K562 (cell line): Measurements from ENCODE around the gene IRS2. TPM values are rescaled to one million over a fixed set of nuclear protein-coding genes. Genes with fewer than 3 reads are reported as not detected.

Experiments
- ATAC-seq: fragments of 200-7000 bp; cut with Tn5 transposase; 3 replicates; pipeline ENCODE4 v1.9.1; 2020; ENCODE audit warnings: moderate library complexity
- BruUV-seq: library from RNA; stranded (reverse); fragments of 400-500 nt; replicated peaks from 2 replicates; lab custom pipeline; 2021; lab: Mats Ljungman, UMichigan
- CTCF ChIA-PET: fragments of 300-600 bp; formaldehyde crosslinking; extraction: SDS; loops from one replicate; lab custom pipeline; 2021; ENCODE audit warnings: low intra/inter-chr PET ratio; lab: Yijun Ruan, JAX
- POLR2A ChIA-PET: fragments of 300-600, 350-650 bp; sonication (Branson Sonifier 250); formaldehyde crosslinking; extraction: SDS; loops from one replicate; lab custom pipeline; 2021; ENCODE audit warnings: antibody characterized with exemption, inconsistent platforms; lab: Yijun Ruan, JAX
- DNase-seq, 4 experiments: peaks; one replicate each; pipeline versions ENCODE4 v3.0.0 to v3.0.0-alpha.2; 2011 to 2018; ENCODE audit warnings: low spot score in 3 of 4, mixed read lengths in 3 of 4; ENCODE audit errors: extremely low read depth in 1 of 4
- FAIRE-seq: peaks from 2 replicates; lab custom pipeline; 2011; peaks lifted over from hg19 to GRCh38; lab: Jason Lieb, UNC
- H2AFZ ChIP-seq: 2 replicates; pipeline ENCODE4 v1.6.0; 2011; ENCODE audit warnings: low read depth, low read length, control low read depth, inconsistent platforms
- H3K27ac ChIP-seq: fragments of 200-600 bp; 3 replicates; pipeline ENCODE4 v1.8.0; 2011; ENCODE audit warnings: low read depth, mild to moderate bottlenecking, control low read depth, inconsistent platforms, low read length, moderate library complexity, mixed read lengths; ENCODE audit errors: extremely low read depth
- H3K27me3 ChIP-seq, 2 experiments: fragments of 300-600 bp in 1 of 2; 2 replicates in 1 of 2; 3 replicates in 1 of 2; pipeline versions ENCODE4 v1.6.0 to v1.8.0; 2011; ENCODE audit warnings: inconsistent platforms in 2 of 2, low read length in 2 of 2, mild to moderate bottlenecking in 1 of 2, mixed read lengths in 1 of 2, moderate library complexity in 1 of 2; ENCODE audit not compliant: control insufficient read depth in 2 of 2, insufficient read depth in 2 of 2
- H3K36me3 ChIP-seq: fragments of 300-600 bp; 3 replicates; pipeline ENCODE4 v1.8.0; 2011; ENCODE audit warnings: mild to moderate bottlenecking, low read length, inconsistent platforms; ENCODE audit not compliant: control insufficient read depth, insufficient read depth
- H3K4me1 ChIP-seq, 2 experiments: fragments of 200-600 bp in 1 of 2; replicated peaks in 1 of 2; 2 replicates in 1 of 2; 3 replicates in 1 of 2; pipeline versions ENCODE4 v1.5.1 to v1.8.0; 2011; ENCODE audit warnings: inconsistent platforms in 2 of 2, low read length in 2 of 2, mild to moderate bottlenecking in 1 of 2, mixed read lengths in 1 of 2, moderate library complexity in 1 of 2; ENCODE audit not compliant: control insufficient read depth in 2 of 2, insufficient read depth in 2 of 2
- H3K4me2 ChIP-seq: 2 replicates; pipeline ENCODE4 v1.6.1; 2011; ENCODE audit warnings: low read length, control low read depth, inconsistent platforms, mixed read lengths; ENCODE audit not compliant: insufficient read depth
- H3K4me3 ChIP-seq: fragments of 200-600 bp; sonication (generic), shearing (Covaris generic); 2 replicates; pipeline ENCODE4 v1.5.1; 2016; ENCODE audit warnings: control low read depth, inconsistent platforms
- H3K79me2 ChIP-seq: fragments of 200-600 bp; 3 replicates; pipeline ENCODE4 v1.8.0; 2011; ENCODE audit warnings: low read length, inconsistent platforms; ENCODE audit not compliant: control insufficient read depth, insufficient read depth
- H3K9ac ChIP-seq, 2 experiments: 2 replicates each; pipeline versions ENCODE4 v1.6.0 to v1.6.1; 2011; ENCODE audit warnings: low read depth in 2 of 2, low read length in 2 of 2, control low read depth in 1 of 2, inconsistent platforms in 1 of 2, mild to moderate bottlenecking in 1 of 2, mixed read lengths in 1 of 2; ENCODE audit not compliant: insufficient read depth in 1 of 2
- H3K9me1 ChIP-seq: one replicate; pipeline ENCODE4 v1.6.0; 2011; ENCODE audit warnings: inconsistent platforms, mild to moderate bottlenecking, low read length, moderate library complexity; ENCODE audit not compliant: control insufficient read depth, insufficient read depth
- H3K9me3 ChIP-seq: replicated peaks from 2 replicates; pipeline ENCODE4 v1.5.1; 2011; ENCODE audit warnings: low read depth, low read length, inconsistent platforms; ENCODE audit not compliant: control insufficient read depth, insufficient read depth
- H4K20me1 ChIP-seq: replicated peaks from 2 replicates; pipeline ENCODE4 v1.6.1; 2011; ENCODE audit warnings: low read length, inconsistent platforms, mixed read lengths; ENCODE audit not compliant: control insufficient read depth, insufficient read depth
- HLTF ChIP-seq: fragments of 450-650 bp; IDR thresholded peaks from 2 replicates; pipeline ENCODE4 v1.6.1; 2016
- LARP7 ChIP-seq: fragments of 450-650 bp; IDR thresholded peaks from 2 replicates; pipeline ENCODE4 v1.6.1; 2016
- MCM5 ChIP-seq: fragments of 450-650 bp; IDR thresholded peaks from 2 replicates; pipeline ENCODE4 v1.6.1; 2016; ENCODE audit warnings: low read depth
- NR2C1 ChIP-seq, 2 experiments: fragments of 450-650 bp; IDR thresholded peaks; 2 replicates each; pipeline ENCODE4 v1.6.1; 2017; ENCODE audit warnings: mild to moderate bottlenecking in 2 of 2, antibody characterized with exemption in 1 of 2, inconsistent platforms in 1 of 2, missing compliant biosample characterization in 1 of 2, missing genetic modification characterization in 1 of 2
- RCOR1 ChIP-seq, 2 experiments: IDR thresholded peaks; 2 replicates each; pipeline ENCODE4 v1.6.1; 2012; ENCODE audit warnings: low read depth in 2 of 2, low read length in 2 of 2, borderline replicate concordance in 1 of 2, improper control_type of control experiment in 1 of 2
- TAF1 ChIP-seq: IDR thresholded peaks from 2 replicates; pipeline ENCODE4 v1.6.1; 2011; ENCODE audit warnings: mild to moderate bottlenecking, low read length, moderate library complexity; ENCODE audit not compliant: insufficient read depth, control insufficient read depth, severe bottlenecking; ENCODE audit errors: extremely low read depth
- TBL1XR1 ChIP-seq, 2 experiments: IDR thresholded peaks; 2 replicates each; pipeline ENCODE4 v1.6.1; 2012; ENCODE audit warnings: improper control_type of control experiment in 2 of 2, low read length in 2 of 2, mild to moderate bottlenecking in 1 of 2
- ZFX ChIP-seq: sonication (generic); formaldehyde crosslinking; IDR thresholded peaks from 2 replicates; pipeline ENCODE4 v1.8.0; 2022; ENCODE audit warnings: mild to moderate bottlenecking, missing genetic modification reagents, moderate library complexity
- ZKSCAN1 ChIP-seq: fragments of 150-350 bp; IDR thresholded peaks from 2 replicates; pipeline ENCODE4 v1.6.1; 2016; ENCODE audit warnings: low read depth, low read length
- ZNF133 ChIP-seq: fragments of 250-450 bp; sonication (Bioruptor Pico); IDR thresholded peaks from 2 replicates; pipeline ENCODE4 v1.4.0; 2020; ENCODE audit warnings: mild to moderate bottlenecking
- ZNF408 ChIP-seq: fragments of 250-450 bp; sonication (Bioruptor Pico); IDR thresholded peaks from 2 replicates; pipeline ENCODE4 v1.4.0; 2020; ENCODE audit warnings: low read depth, mild to moderate bottlenecking, moderate library complexity
- in situ Hi-C: fragments of 300-500 bp; cut with MboI; formaldehyde crosslinking; loops from 4 replicates; pipeline ENCODE4 v1.15.0; 2018; ENCODE audit warnings: inconsistent platforms, mixed read lengths
- intact Hi-C: fragments of 100-400 bp; cut with micrococcal nuclease; formaldehyde crosslinking; loops from 2 replicates; pipeline ENCODE4 v1.14.2; 2022
- polyA plus RNA-seq, 8 experiments: library from polyadenylated mRNA; depleted of rRNA in 4 of 8; stranded (reverse) in 5 of 8; unstranded in 3 of 8; fragments of >200 nt; fragmentation: Nextera tagmentation in 2 of 8; fragmentation: Illumina TruSeq in 1 of 8; extraction: Ambion mirVana in 2 of 8; extraction: Trizol in 1 of 8; gene quantifications; 2 replicates each; pipeline versions ENCODE4 v1.2.1 to v1.2.3, GENCODE V29; 2011 to 2014; ENCODE audit warnings: inconsistent platforms in 1 of 8, missing spikeins in 1 of 8
- total RNA-seq, 7 experiments: library from RNA; depleted of rRNA in 6 of 7; stranded (reverse); fragments of >200 nt in 6 of 7; fragmentation: Illumina TruSeq in 2 of 7; extraction: Trizol in 2 of 7; gene quantifications; 2 replicates each; pipeline versions ENCODE4 v1.2.1 to v1.2.3, GENCODE V29; 2011 to 2021; ENCODE audit warnings: low replicate concordance in 1 of 7
- TF ChIP-seq, protein P1 (sequence below): sonication (generic); formaldehyde crosslinking; IDR thresholded peaks from 2 replicates; pipeline ENCODE4 v1.9.0; 2022; ENCODE audit warnings: mild to moderate bottlenecking, missing genetic modification reagents
- TF ChIP-seq, protein P2 (sequence below): sonication (generic); formaldehyde crosslinking; IDR thresholded peaks from 2 replicates; pipeline ENCODE4 v1.8.1; 2022; ENCODE audit warnings: missing genetic modification reagents
- TF ChIP-seq, protein P3 (sequence below), 2 experiments: fragments of 450-650 bp; conservative IDR thresholded peaks; 2 replicates each; pipeline ENCODE4 v1.6.1; 2017; ENCODE audit warnings: mild to moderate bottlenecking in 2 of 2, moderate library complexity in 2 of 2

IRS2 gene
- total and polyA plus RNA-seq, 9 of the 15 experiments (the other 6 are each of a cell fraction or from before 2014, with no cell fraction given): 0.36 to 4.6 (median 0.63) TPM

DNA sequence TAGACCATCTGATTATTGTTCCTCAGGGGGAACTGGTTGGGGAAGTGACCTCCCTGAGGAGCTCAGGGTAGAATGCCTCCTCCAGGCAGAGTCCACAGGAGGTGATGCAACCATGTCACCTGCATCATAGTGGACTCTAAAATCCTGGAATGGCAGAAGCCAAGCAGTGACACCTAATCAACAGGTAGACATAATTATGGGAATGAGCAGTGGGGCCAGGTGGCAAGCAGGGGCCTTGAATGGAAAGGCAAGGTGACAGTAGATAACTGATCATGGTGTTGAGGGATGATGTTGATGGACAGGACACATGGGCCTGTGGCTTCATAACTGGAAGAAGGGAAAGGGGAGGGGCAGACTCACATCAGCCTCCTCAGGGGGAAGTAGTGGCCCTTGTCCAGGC lies 27.3 kb upstream of the IRS2 start:
- no peak for FAIRE-seq
- in situ Hi-C loops: no loop called here
- TF ChIP-seq, protein P1, sequence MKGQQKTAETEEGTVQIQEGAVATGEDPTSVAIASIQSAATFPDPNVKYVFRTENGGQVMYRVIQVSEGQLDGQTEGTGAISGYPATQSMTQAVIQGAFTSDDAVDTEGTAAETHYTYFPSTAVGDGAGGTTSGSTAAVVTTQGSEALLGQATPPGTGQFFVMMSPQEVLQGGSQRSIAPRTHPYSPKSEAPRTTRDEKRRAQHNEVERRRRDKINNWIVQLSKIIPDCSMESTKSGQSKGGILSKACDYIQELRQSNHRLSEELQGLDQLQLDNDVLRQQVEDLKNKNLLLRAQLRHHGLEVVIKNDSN (CRISPR knock-in tag): no peak
- TF ChIP-seq ZKSCAN1 (no peak), TAF1 (no peak), MCM5 (no peak), LARP7 (no peak), ZNF408 (CRISPR knock-in tag) (no peak), TBL1XR1 (IDR thresholded peaks at IDR 0.05; ENCODE audit: low read length in 2 of 2) (no peak), ZFX (CRISPR knock-in tag) (no peak), ZNF133 (CRISPR knock-in tag) (no peak), RCOR1 (IDR thresholded peaks at IDR 0.05; ENCODE audit: borderline replicate concordance in 1 of 2, low read depth in 2 of 2, low read length in 2 of 2) (no peak), NR2C1 (IDR thresholded peaks at IDR 0.05) (no peak), NR2C1 (tag; IDR thresholded peaks at IDR 0.05) (no peak), HLTF (no peak)
- TF ChIP-seq, protein P2, sequence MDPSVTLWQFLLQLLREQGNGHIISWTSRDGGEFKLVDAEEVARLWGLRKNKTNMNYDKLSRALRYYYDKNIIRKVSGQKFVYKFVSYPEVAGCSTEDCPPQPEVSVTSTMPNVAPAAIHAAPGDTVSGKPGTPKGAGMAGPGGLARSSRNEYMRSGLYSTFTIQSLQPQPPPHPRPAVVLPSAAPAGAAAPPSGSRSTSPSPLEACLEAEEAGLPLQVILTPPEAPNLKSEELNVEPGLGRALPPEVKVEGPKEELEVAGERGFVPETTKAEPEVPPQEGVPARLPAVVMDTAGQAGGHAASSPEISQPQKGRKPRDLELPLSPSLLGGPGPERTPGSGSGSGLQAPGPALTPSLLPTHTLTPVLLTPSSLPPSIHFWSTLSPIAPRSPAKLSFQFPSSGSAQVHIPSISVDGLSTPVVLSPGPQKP (CRISPR knock-in tag): no peak
- TF ChIP-seq, protein P3, sequence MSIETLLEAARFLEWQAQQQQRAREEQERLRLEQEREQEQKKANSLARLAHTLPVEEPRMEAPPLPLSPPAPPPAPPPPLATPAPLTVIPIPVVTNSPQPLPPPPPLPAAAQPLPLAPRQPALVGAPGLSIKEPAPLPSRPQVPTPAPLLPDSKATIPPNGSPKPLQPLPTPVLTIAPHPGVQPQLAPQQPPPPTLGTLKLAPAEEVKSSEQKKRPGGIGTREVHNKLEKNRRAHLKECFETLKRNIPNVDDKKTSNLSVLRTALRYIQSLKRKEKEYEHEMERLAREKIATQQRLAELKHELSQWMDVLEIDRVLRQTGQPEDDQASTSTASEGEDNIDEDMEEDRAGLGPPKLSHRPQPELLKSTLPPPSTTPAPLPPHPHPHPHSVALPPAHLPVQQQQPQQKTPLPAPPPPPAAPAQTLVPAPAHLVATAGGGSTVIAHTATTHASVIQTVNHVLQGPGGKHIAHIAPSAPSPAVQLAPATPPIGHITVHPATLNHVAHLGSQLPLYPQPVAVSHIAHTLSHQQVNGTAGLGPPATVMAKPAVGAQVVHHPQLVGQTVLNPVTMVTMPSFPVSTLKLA (conservative IDR thresholded peaks at IDR 0.05): no peak
- TF ChIP-seq, all 486 proteins: peak for 0
- H3K4me2 ChIP-seq: no peak overlapping the region
- H3K9me1 ChIP-seq: no peaks in the 10 kb centered on the region
- no TSS peak for BruUV-seq
- no peaks in the 10 kb centered on the region for H3K4me1 ChIP-seq
- peaks cover 12 to 43% of the 10 kb centered on the region in 2 experiments for H3K27me3 ChIP-seq
- no peaks in the 10 kb centered on the region for H4K20me1 ChIP-seq
- no peaks in the 10 kb centered on the region for H3K9me3 ChIP-seq
- H3K27ac ChIP-seq: no peak overlapping the region
- H3K79me2 ChIP-seq: no peaks in the 10 kb centered on the region
- ATAC-seq: no peak
- intact Hi-C loops: no loop called here
- H3K9ac ChIP-seq: no peak overlapping the region
- no peak overlapping the region for H3K4me3 ChIP-seq
- no peaks in the 10 kb centered on the region for H3K36me3 ChIP-seq
- ChIA-PET POLR2A (no interaction called here), CTCF (no interaction called here)
- no peak for DNase-seq
- H2AFZ ChIP-seq: no peak overlapping the region
